Keratinocyte (primary cell): ENCODE data around the gene HERPUD1. TPM values are rescaled to one million over a fixed set of nuclear protein-coding genes. Genes with fewer than 3 reads are reported as not detected.

Experiments used
- DNase-seq: peaks from one replicate; pipeline ENCODE4 v3.0.0-alpha.2; 2011; ENCODE audit warnings: low read depth, missing footprints, low spot score
- FAIRE-seq: peaks from 2 replicates; lab custom pipeline; 2011; peaks lifted over from hg19 to GRCh38; lab: Jason Lieb, UNC
- H2AFZ ChIP-seq: 2 replicates; pipeline ENCODE4 v1.6.0; 2012; ENCODE audit warnings: low read length, control low read depth, inconsistent platforms; ENCODE audit not compliant: control insufficient read depth
- H3K27ac ChIP-seq: 2 replicates; pipeline ENCODE4 v1.5.1; 2011; ENCODE audit warnings: low read length; ENCODE audit not compliant: control insufficient read depth, insufficient read depth
- H3K27me3 ChIP-seq: 3 replicates; pipeline ENCODE4 v1.6.0; 2011; ENCODE audit warnings: low read length; ENCODE audit not compliant: control insufficient read depth, insufficient read depth; ENCODE audit errors: extremely low read depth
- H3K36me3 ChIP-seq, 2 experiments: 2 replicates in 1 of 2; 3 replicates in 1 of 2; pipeline ENCODE4 v1.5.1; 2011; ENCODE audit warnings: low read length in 2 of 2, mild to moderate bottlenecking in 1 of 2; ENCODE audit not compliant: control insufficient read depth in 2 of 2, insufficient read depth in 2 of 2; ENCODE audit errors: extremely low read depth in 1 of 2
- H3K4me1 ChIP-seq: 3 replicates; pipeline ENCODE4 v1.5.1; 2011; ENCODE audit warnings: low read length; ENCODE audit not compliant: control insufficient read depth, insufficient read depth; ENCODE audit errors: extremely low read depth
- H3K4me2 ChIP-seq: 3 replicates; pipeline ENCODE4 v1.6.0; 2011; ENCODE audit warnings: low read depth, low read length; ENCODE audit not compliant: control insufficient read depth, insufficient read depth; ENCODE audit errors: extremely low read depth
- H3K4me3 ChIP-seq, 3 experiments: fragments of 200-600 bp in 1 of 3; sonication (generic) in 1 of 3; 2 replicates in 2 of 3; 3 replicates in 1 of 3; pipeline ENCODE4 v1.5.1; 2011 to 2016; ENCODE audit warnings: low read length in 3 of 3, mild to moderate bottlenecking in 3 of 3, control low read depth in 2 of 3, inconsistent platforms in 1 of 3, low read depth in 1 of 3, mixed read lengths in 1 of 3, mixed run types in 1 of 3, moderate library complexity in 1 of 3; ENCODE audit not compliant: control insufficient read depth in 2 of 3, insufficient read depth in 2 of 3; ENCODE audit errors: extremely low read depth in 1 of 3
- H3K79me2 ChIP-seq: 2 replicates; pipeline ENCODE4 v1.6.0; 2012; ENCODE audit warnings: low read length; ENCODE audit not compliant: control insufficient read depth, insufficient read depth
- H3K9ac ChIP-seq: 3 replicates; pipeline ENCODE4 v1.6.0; 2011; ENCODE audit warnings: low read length; ENCODE audit not compliant: control insufficient read depth, insufficient read depth; ENCODE audit errors: extremely low read depth
- H3K9me1 ChIP-seq: 3 replicates; pipeline ENCODE4 v1.6.0; 2011; ENCODE audit warnings: low read length; ENCODE audit not compliant: control insufficient read depth, insufficient read depth; ENCODE audit errors: extremely low read depth
- H3K9me3 ChIP-seq: 2 replicates; pipeline ENCODE4 v1.5.1; 2012; ENCODE audit warnings: low read depth, low read length; ENCODE audit not compliant: control insufficient read depth
- H4K20me1 ChIP-seq: 3 replicates; pipeline ENCODE4 v1.6.0; 2011; ENCODE audit warnings: low read length; ENCODE audit not compliant: control insufficient read depth, insufficient read depth; ENCODE audit errors: extremely low read depth
- EZH2 ChIP-seq: IDR thresholded peaks from one replicate; pipeline ENCODE4 v1.6.1; 2012; ENCODE audit warnings: inconsistent platforms, mild to moderate bottlenecking, low read length, moderate library complexity
- dilution Hi-C: fragments of 300-500 bp; cut with MboI; formaldehyde crosslinking; loops from one replicate; pipeline ENCODE4 v1.7.0; 2020; ENCODE audit warnings: low sequenced_read_pairs; ENCODE audit not compliant: extremely low pct_ligation_motif_present
- polyA plus RNA-seq, 5 experiments: library from polyadenylated mRNA; depleted of rRNA in 3 of 5; stranded (reverse) in 3 of 5; stranded (forward) in 1 of 5; unstranded in 1 of 5; fragments of >200 nt; gene quantifications; 1 replicate in 1 of 5; 2 replicates in 3 of 5; 3 replicates in 1 of 5; pipeline versions ENCODE4 v1.2.1 to v1.2.3, GENCODE V29; 2011 to 2012; ENCODE audit warnings: missing spikeins in 2 of 5, low read depth in 1 of 5, low replicate concordance in 1 of 5
- TF ChIP-seq, protein P1 (sequence below), 3 experiments: IDR thresholded peaks in 1 of 3; conservative IDR thresholded peaks in 1 of 3; optimal IDR thresholded peaks in 1 of 3; 2 replicates in 2 of 3; 3 replicates in 1 of 3; pipeline versions ENCODE3 to v1.5.1; 2011; ENCODE audit warnings: low read length in 3 of 3, mild to moderate bottlenecking in 3 of 3, moderate library complexity in 2 of 3, control low read depth in 1 of 3, inconsistent platforms in 1 of 3; ENCODE audit not compliant: insufficient read depth in 2 of 3; ENCODE audit errors: extremely low read depth in 1 of 3

The HERPUD1 gene
- polyA plus RNA-seq, 1 donor (not counting 4 experiments of a cell fraction or from before 2014, with no cell fraction given) = 183 TPM

DNA sequence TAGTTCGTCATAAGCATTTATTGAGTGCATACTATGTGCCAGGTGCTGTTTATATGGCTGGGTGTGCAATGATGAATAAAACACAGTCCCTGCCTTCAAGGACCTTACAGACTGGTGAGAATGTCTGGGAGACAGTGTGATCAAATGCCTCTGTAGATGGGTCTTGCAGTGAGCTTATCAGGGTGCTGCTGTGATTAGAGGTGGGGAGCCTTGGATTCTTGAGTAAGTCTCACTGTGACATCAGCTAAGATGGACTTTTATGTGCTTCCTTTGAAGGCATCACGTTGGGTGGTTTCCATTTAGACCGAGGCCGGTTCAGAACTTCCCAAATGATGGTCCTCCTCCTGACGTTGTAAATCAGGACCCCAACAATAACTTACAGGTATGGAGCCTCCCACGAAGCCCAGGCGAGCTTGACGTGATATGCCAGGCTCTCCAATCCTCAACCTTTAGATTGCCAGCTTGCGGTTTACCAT is 10.0 kb downstream of the HERPUD1 start:
- Histone ChIP-seq H3K27me3 (no peaks in the 10 kb centered on the region), H3K4me1 (no peaks in the 10 kb centered on the region), H3K9ac (no peak overlapping the region), H3K36me3 (peaks cover 37 to 72% of the 10 kb centered on the region in 2 experiments), H3K27ac (no peak overlapping the region), H3K79me2 (peaks cover 1% of the 10 kb centered on the region), H3K4me2 (no peak overlapping the region), H3K4me3 (no peak overlapping the region), H3K9me1 (no peaks in the 10 kb centered on the region), H4K20me1 (peaks cover 26% of the 10 kb centered on the region), H3K9me3 (no peaks in the 10 kb centered on the region), H2AFZ (no peak overlapping the region)
- TF ChIP-seq EZH2 = no peak
- TF ChIP-seq, protein P1, sequence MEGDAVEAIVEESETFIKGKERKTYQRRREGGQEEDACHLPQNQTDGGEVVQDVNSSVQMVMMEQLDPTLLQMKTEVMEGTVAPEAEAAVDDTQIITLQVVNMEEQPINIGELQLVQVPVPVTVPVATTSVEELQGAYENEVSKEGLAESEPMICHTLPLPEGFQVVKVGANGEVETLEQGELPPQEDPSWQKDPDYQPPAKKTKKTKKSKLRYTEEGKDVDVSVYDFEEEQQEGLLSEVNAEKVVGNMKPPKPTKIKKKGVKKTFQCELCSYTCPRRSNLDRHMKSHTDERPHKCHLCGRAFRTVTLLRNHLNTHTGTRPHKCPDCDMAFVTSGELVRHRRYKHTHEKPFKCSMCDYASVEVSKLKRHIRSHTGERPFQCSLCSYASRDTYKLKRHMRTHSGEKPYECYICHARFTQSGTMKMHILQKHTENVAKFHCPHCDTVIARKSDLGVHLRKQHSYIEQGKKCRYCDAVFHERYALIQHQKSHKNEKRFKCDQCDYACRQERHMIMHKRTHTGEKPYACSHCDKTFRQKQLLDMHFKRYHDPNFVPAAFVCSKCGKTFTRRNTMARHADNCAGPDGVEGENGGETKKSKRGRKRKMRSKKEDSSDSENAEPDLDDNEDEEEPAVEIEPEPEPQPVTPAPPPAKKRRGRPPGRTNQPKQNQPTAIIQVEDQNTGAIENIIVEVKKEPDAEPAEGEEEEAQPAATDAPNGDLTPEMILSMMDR (optimal IDR thresholded peaks at IDR 0.05 in 1 of 3, IDR thresholded peaks at IDR 0.05 in 1 of 3, conservative IDR thresholded peaks at IDR 0.05 in 1 of 3; ENCODE audit: extremely low read depth in 1 of 3, insufficient read depth in 2 of 3, low read length in 3 of 3) = no peak
- dilution Hi-C loops = no loop called here
- FAIRE-seq = no peak
- DNase-seq = no peak

DNA sequence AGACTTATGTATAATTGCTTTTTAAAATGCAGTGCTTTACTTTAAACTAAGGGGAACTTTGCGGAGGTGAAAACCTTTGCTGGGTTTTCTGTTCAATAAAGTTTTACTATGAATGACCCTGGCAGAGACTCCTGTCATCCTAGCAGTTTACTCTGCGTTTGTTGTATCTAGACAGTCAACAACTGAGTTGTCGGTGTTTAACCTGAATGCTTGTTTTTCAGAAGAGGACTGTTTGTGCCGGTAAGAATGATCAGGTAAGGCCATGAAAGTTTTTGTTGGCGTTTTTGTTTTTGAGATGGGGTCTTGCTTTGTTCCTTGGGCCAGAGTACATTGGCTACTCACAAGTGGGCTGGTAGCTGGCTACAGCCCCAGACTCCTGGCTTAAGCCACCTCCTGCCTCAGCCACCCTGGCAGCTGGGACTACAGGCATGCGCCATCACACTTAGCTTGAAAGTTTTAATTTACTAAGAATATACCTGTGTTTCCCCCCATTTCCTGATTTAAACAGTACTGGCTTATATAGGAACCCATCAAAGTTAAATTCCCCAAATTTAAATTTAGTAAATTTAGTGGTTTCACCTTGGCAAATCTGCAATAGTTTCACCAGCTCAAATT is 11.9 kb downstream of the HERPUD1 start:
- no peaks in the 10 kb centered on the region for H3K4me1 ChIP-seq
- FAIRE-seq (no peak), DNase-seq (no peak)
- H3K9me1 ChIP-seq = no peaks in the 10 kb centered on the region
- peaks cover 19% of the 10 kb centered on the region for H4K20me1 ChIP-seq
- H3K4me2 ChIP-seq = no peak overlapping the region
- no peak overlapping the region for H2AFZ ChIP-seq
- dilution Hi-C loops = no loop called here
- no peak overlapping the region for H3K9ac ChIP-seq
- no peaks in the 10 kb centered on the region for H3K9me3 ChIP-seq
- peaks cover 28 to 59% of the 10 kb centered on the region in 2 experiments for H3K36me3 ChIP-seq
- H3K27ac ChIP-seq = no peak overlapping the region
- H3K27me3 ChIP-seq = no peaks in the 10 kb centered on the region
- no peak overlapping the region for H3K4me3 ChIP-seq
- no peaks in the 10 kb centered on the region for H3K79me2 ChIP-seq
- TF ChIP-seq EZH2 = no peak
- TF ChIP-seq, protein P1 (optimal IDR thresholded peaks at IDR 0.05 in 1 of 3, IDR thresholded peaks at IDR 0.05 in 1 of 3, conservative IDR thresholded peaks at IDR 0.05 in 1 of 3; ENCODE audit: extremely low read depth in 1 of 3, insufficient read depth in 2 of 3, low read length in 3 of 3) = no peak
